Neural crest cell (in vitro differentiated cells): Measurements from ENCODE around the gene P2RX4. TPM values are rescaled to one million over a fixed set of nuclear protein-coding genes. Genes with fewer than 3 reads are reported as not detected.
A peak's percentile ranks its signal among the peaks of the same experiment; 100 is the strongest.

Experiments used
- DNase-seq: peaks from one replicate; pipeline ENCODE4 v3.0.0; 2021; ENCODE audit warnings: low read depth, mixed read lengths, low spot score
- H3K27ac Mint-ChIP-seq: one replicate; pipeline ENCODE4 v1.8.0; 2021; ENCODE audit warnings: mild to moderate bottlenecking, mixed read lengths; ENCODE audit not compliant: unreplicated experiment
- H3K27me3 Mint-ChIP-seq: 2 replicates; pipeline ENCODE4 v1.8.0; 2021; ENCODE audit warnings: low read depth, mild to moderate bottlenecking, mixed read lengths
- H3K36me3 Mint-ChIP-seq: 2 replicates; pipeline ENCODE4 v1.8.0; 2021; ENCODE audit warnings: low read depth, mild to moderate bottlenecking, mixed read lengths
- H3K4me1 Mint-ChIP-seq: 2 replicates; pipeline ENCODE4 v1.8.0; 2021; ENCODE audit warnings: mixed read lengths
- H3K4me3 Mint-ChIP-seq: one replicate; pipeline ENCODE4 v1.8.0; 2021; ENCODE audit warnings: mild to moderate bottlenecking, mixed read lengths
- H3K9me3 Mint-ChIP-seq: 2 replicates; pipeline ENCODE4 v1.8.0; 2021; ENCODE audit warnings: mixed read lengths
- CTCF ChIP-seq: fragments of 200-600 bp; sonication (generic); conservative IDR thresholded peaks from 2 replicates; pipeline ENCODE4 v1.5.0; 2021; ENCODE audit warnings: antibody characterized with exemption, mild to moderate bottlenecking
- total RNA-seq: library from RNA; stranded (reverse); gene quantifications from 2 replicates; pipeline ENCODE4 v1.2.1, GENCODE V29; 2021

The P2RX4 gene
- total RNA-seq, 1 donor from 2014 or later: 10.8 TPM

DNA sequence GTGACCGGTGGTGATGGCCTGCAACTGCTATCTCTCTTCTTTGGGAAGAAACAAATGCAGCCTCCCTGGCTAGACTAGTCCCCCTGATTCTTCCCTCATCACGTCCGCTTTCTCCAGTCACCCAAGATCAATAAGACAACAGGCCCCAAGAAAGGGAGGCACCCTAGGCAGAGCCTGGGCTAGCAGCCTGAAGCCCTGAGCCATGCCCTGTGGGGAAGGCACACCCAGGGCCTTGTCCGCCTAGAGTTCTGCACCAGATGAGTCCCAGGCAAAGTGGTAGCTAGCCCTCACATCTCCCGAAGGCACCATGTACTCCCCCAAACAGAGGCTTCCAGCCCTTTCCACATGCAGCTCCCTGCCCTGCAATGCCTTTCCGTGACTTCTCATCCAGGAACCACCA lies 51.5 kb downstream of the P2RX4 start:
- H3K9me3 Mint-ChIP-seq: no peaks in the 10 kb centered on the region
- no peaks in the 10 kb centered on the region for H3K4me1 Mint-ChIP-seq
- peaks cover 19% of the 10 kb centered on the region for H3K36me3 Mint-ChIP-seq
- no peak overlapping the region for H3K4me3 Mint-ChIP-seq
- peak overlapping the region; percentile 1 for H3K27ac Mint-ChIP-seq
- H3K27me3 Mint-ChIP-seq: no peaks in the 10 kb centered on the region
- no peak for TF ChIP-seq CTCF
- no peak for DNase-seq

- Mint-ChIP-seq H3K4me1 (no peaks in the 10 kb centered on the region), H3K9me3 (no peaks in the 10 kb centered on the region), H3K27ac (no peak overlapping the region), H3K27me3 (no peaks in the 10 kb centered on the region), H3K4me3 (no peak overlapping the region), H3K36me3 (peaks cover 19% of the 10 kb centered on the region)
- no peak for DNase-seq
- no peak for TF ChIP-seq CTCF
Observed at GRCh38 chr12:121263206-121263935, 53.4 kb downstream of the P2RX4 start.

DNA sequence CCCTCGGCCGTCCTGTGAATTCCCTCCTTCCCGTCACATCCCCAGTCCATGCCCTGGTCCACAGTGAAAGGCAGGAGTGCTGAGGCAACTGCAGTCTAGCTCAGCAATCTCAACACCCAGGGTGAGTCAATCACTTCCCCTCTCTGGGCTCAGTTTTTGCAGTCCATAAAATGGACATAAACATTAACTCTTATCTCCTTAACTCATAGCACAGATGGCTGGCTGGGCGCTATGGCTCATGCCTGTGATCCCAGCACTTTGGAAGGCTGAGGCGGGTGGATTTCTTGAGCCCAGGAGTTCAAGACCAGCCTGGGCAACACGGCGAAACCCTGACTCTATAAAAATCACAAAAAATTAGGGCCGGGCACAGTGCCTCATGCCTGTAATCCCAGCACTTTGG lies 54.2 kb downstream of the P2RX4 start:
- H3K27me3 Mint-ChIP-seq: no peaks in the 10 kb centered on the region
- H3K4me1 Mint-ChIP-seq: no peaks in the 10 kb centered on the region
- H3K9me3 Mint-ChIP-seq: no peaks in the 10 kb centered on the region
- no peak overlapping the region for H3K4me3 Mint-ChIP-seq
- peaks cover 17% of the 10 kb centered on the region for H3K36me3 Mint-ChIP-seq
- TF ChIP-seq CTCF: no peak
- no peak for DNase-seq
- H3K27ac Mint-ChIP-seq: no peak overlapping the region

DNA sequence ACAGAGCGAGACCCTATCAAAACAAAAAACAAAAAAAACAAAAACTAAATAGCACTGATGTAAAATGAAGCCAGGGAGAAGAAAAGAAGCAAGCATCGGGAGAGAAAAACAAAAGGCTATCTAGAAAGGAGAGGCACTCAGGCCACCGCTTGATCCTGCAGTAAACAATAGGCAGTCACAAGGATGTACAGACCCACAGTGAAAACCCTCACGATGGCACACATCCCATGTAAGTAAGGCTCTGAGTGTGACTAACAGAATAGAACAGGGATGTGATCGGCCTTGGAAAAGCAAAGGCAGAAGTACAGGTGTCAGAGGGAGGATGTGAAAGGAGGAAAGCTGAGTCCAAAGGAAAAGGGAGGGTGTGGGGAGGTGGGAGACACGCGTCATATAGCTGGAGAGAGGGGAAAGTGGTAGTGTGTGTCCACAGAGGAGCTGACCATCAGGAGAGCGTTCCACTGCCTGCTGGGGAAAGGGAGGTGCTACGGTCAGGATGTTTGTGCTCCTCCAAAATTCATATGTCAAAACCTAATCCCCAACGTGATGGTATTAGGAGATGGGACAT lies 55.1 kb downstream of the P2RX4 start:
- Mint-ChIP-seq H3K4me1 (no peaks in the 10 kb centered on the region), H3K9me3 (no peaks in the 10 kb centered on the region), H3K27me3 (no peaks in the 10 kb centered on the region), H3K36me3 (peaks cover 19% of the 10 kb centered on the region), H3K4me3 (no peak overlapping the region), H3K27ac (peak overlapping the region; percentile 83)
- no peak for TF ChIP-seq CTCF
- no peak for DNase-seq

- peaks cover 13% of the 10 kb centered on the region for H3K36me3 Mint-ChIP-seq
- H3K9me3 Mint-ChIP-seq: no peaks in the 10 kb centered on the region
- no peaks in the 10 kb centered on the region for H3K4me1 Mint-ChIP-seq
- H3K4me3 Mint-ChIP-seq: no peak overlapping the region
- no peaks in the 10 kb centered on the region for H3K27me3 Mint-ChIP-seq
- DNase-seq: no peak
- no peak for TF ChIP-seq CTCF
- H3K27ac Mint-ChIP-seq: no peak overlapping the region
Observed at GRCh38 chr12:121267822-121268221, 57.9 kb downstream of the P2RX4 start.
